ENCODE data around the gene FAM168A. TPM values are rescaled to one million over a fixed set of nuclear protein-coding genes. Genes with fewer than 3 reads are reported as not detected.

The FAM168A gene
- total RNA-seq, 1 experiment from 2014 or later, result 21.1 TPM

- H3K4me3 Mint-ChIP-seq, result no peak overlapping the region
- H4K20me1 ChIP-seq (ENCODE audit: control insufficient read depth, insufficient read depth, insufficient read length), result no peaks in the 10 kb centered on the region
- H3T11ph ChIP-seq (ENCODE audit: low read length), result no peak overlapping the region
- H3K27me3 Mint-ChIP-seq (ENCODE audit: low read depth), result no peaks in the 10 kb centered on the region
- no peak overlapping the region for H2BK12ac ChIP-seq (ENCODE audit: insufficient read length, low read depth, low read length)
- no peak overlapping the region for H3K9ac ChIP-seq (ENCODE audit: extremely low read depth, insufficient read length, low read length)
- H2BK5ac ChIP-seq (ENCODE audit: insufficient read length, low read length), result no peak overlapping the region
- H3K56ac ChIP-seq (ENCODE audit: insufficient read length, low read depth, low read length), result no peak overlapping the region
- no peak overlapping the region for H2AK5ac ChIP-seq (ENCODE audit: insufficient read length, low read length)
- no peak overlapping the region for H3K4ac ChIP-seq (ENCODE audit: low read depth, low read length)
- no peak overlapping the region for H4K91ac ChIP-seq (ENCODE audit: insufficient read length, low read depth, low read length)
- no peak for DNase-seq
- H4K5ac ChIP-seq (ENCODE audit: insufficient read length, low read depth, low read length), result no peak overlapping the region
- no peak overlapping the region for H3K23ac ChIP-seq (ENCODE audit: insufficient read length, low read depth, low read length)
- TF ChIP-seq CTCF (conservative IDR thresholded peaks at IDR 0.05), result no peak
- H3K27ac Mint-ChIP-seq, result no peak overlapping the region
- H3K79me1 ChIP-seq (ENCODE audit: insufficient read depth, low read depth, low read length, poor library complexity, severe bottlenecking), result no peaks in the 10 kb centered on the region
- no peak overlapping the region for H3K27ac ChIP-seq (ENCODE audit: insufficient read length, low read depth, low read length)
- H3K27me3 ChIP-seq (ENCODE audit: insufficient read depth, low read length), result no peaks in the 10 kb centered on the region
- H3K9me3 ChIP-seq (ENCODE audit: control insufficient read depth, low read depth, low read length), result no peaks in the 10 kb centered on the region
- no peak overlapping the region for H3K14ac ChIP-seq (ENCODE audit: insufficient read depth, low read length)
- H2BK15ac ChIP-seq (ENCODE audit: low read depth, low read length), result no peak overlapping the region
- H3K36me3 Mint-ChIP-seq (ENCODE audit: insufficient read depth in 1 of 3, low read depth in 3 of 3), result peaks cover 0 to 3% (median 0%) of the 10 kb centered on the region in 3 experiments; a peak in 1 of 7 replicates
- H3K79me2 ChIP-seq (ENCODE audit: insufficient read depth, low read length), result no peaks in the 10 kb centered on the region
- no peak overlapping the region for H2AFZ ChIP-seq (ENCODE audit: low read length)
- no peak overlapping the region for H3K18ac ChIP-seq (ENCODE audit: insufficient read length, low read depth, low read length)
- no peaks in the 10 kb centered on the region for H3K23me2 ChIP-seq (ENCODE audit: insufficient read length, low read depth, low read length, poor library complexity, severe bottlenecking)
- H3K4me1 ChIP-seq (ENCODE audit: insufficient read depth, low read length), result no peaks in the 10 kb centered on the region; the same call in 1 of the 2 replicates
- no peaks in the 10 kb centered on the region for H3K9me3 Mint-ChIP-seq
- no peak overlapping the region for H4K8ac ChIP-seq (replicated peaks; ENCODE audit: insufficient read length, low read depth, low read length)
- H2BK20ac ChIP-seq (ENCODE audit: low read depth, low read length, poor library complexity, severe bottlenecking), result no peak overlapping the region
- H3K4me1 Mint-ChIP-seq, result peaks cover 7 to 17% of the 10 kb centered on the region in 2 experiments
- no peak overlapping the region for H3K4me2 ChIP-seq (ENCODE audit: insufficient read depth, insufficient read length, low read length)
- H2BK120ac ChIP-seq (ENCODE audit: low read depth, low read length, poor library complexity, severe bottlenecking), result no peak overlapping the region
These were observed 169.2 kb downstream of the FAM168A start for GRCh38 chr11:73428699-73429098.
